Colonic mucosa (tissue), 4 donors: ENCODE data around the gene CAVIN4. TPM values are rescaled to one million over a fixed set of nuclear protein-coding genes. Genes with fewer than 3 reads are reported as not detected.

Source experiments
- DNase-seq: peaks from one replicate; pipeline ENCODE4 v3.0.0-alpha.2; 2020
- H3K27ac ChIP-seq: fragments of 200-600 bp; one replicate; pipeline ENCODE4 v1.8.0; 2021
- H3K27me3 ChIP-seq: fragments of 200-600 bp; one replicate; pipeline ENCODE4 v1.8.0; 2021
- H3K36me3 ChIP-seq: fragments of 200-600 bp; one replicate; pipeline ENCODE4 v1.8.0; 2021
- H3K4me1 ChIP-seq: fragments of 200-600 bp; one replicate; pipeline ENCODE4 v1.8.0; 2021; ENCODE audit warnings: mild to moderate bottlenecking
- H3K4me3 ChIP-seq: fragments of 200-600 bp; one replicate; pipeline ENCODE4 v1.8.0; 2021
- H3K9ac ChIP-seq, 2 donors: one replicate each; pipeline ENCODE4 v1.7.0; 2013; ENCODE audit warnings: control low read depth in 2 of 2, low read depth in 2 of 2, low read length in 2 of 2
- H3K9me3 ChIP-seq: fragments of 200-600 bp; one replicate; pipeline ENCODE4 v1.8.0; 2021
- intact Hi-C: fragments of 100-400 bp; cut with DNase I; formaldehyde crosslinking; loops from one replicate; pipeline ENCODE4 v1.14.1; 2022
- total RNA-seq, 2 donors: library from RNA; stranded (reverse); fragmentation: NEBNext Ultra II Directional in 1 of 2; extraction: Animal tissue kit (Norgen Biotek cat#: 25700) in 1 of 2; gene quantifications; one replicate each; pipeline ENCODE4 v1.2.1, GENCODE V29; 2021
- TF ChIP-seq, protein P1 (sequence below): fragments of 200-600 bp; IDR thresholded peaks from one replicate; pipeline ENCODE4 v1.8.0; 2022; ENCODE audit warnings: antibody characterized with exemption, mild to moderate bottlenecking
- donor health status: healthy.
- donor health status: DM: no; HTN: no; CAD: no.
- donor health status: DM: no; HTN: no; CAD: no.

The CAVIN4 gene
- total RNA-seq, 2 donors from 2014 or later, result 0.17 TPM; not detected in 1

DNA sequence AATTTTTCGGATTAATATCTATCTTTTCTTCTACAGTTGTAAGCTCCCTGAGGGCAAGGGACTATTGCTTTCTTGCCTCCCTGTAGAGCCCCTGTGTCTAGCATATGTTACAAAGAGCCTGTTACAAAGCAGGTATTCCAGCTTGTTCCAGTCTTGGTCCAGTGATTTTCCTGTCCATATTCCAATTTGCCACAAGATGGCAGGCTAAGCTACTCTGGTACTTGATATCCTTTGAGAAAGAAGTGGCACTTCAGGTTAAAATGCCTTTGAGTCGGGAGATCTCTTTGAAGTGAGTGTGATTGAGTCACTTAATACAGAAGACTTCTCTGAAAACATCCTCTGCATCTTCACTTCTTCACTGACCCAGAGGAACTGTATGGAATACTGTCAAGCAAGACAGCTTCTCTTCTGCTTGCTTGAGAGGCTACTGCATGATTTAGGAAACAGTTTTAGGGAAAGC, 24.5 kb downstream of the CAVIN4 start:
- Histone ChIP-seq H3K4me1 (no peaks in the 10 kb centered on the region), H3K4me3 (no peak overlapping the region), H3K9me3 (no peaks in the 10 kb centered on the region), H3K9ac (no peak overlapping the region), H3K27me3 (no peaks in the 10 kb centered on the region), H3K36me3 (no peaks in the 10 kb centered on the region), H3K27ac (no peak overlapping the region)
- DNase-seq, result peak; percentile 51
- intact Hi-C loops, result loop anchor here (5.0 kb wide), 1 partner anchor 705 kb away; no protein-coding TSS in a partner anchor
- TF ChIP-seq, protein P1, sequence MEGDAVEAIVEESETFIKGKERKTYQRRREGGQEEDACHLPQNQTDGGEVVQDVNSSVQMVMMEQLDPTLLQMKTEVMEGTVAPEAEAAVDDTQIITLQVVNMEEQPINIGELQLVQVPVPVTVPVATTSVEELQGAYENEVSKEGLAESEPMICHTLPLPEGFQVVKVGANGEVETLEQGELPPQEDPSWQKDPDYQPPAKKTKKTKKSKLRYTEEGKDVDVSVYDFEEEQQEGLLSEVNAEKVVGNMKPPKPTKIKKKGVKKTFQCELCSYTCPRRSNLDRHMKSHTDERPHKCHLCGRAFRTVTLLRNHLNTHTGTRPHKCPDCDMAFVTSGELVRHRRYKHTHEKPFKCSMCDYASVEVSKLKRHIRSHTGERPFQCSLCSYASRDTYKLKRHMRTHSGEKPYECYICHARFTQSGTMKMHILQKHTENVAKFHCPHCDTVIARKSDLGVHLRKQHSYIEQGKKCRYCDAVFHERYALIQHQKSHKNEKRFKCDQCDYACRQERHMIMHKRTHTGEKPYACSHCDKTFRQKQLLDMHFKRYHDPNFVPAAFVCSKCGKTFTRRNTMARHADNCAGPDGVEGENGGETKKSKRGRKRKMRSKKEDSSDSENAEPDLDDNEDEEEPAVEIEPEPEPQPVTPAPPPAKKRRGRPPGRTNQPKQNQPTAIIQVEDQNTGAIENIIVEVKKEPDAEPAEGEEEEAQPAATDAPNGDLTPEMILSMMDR, result peak; percentile 31

DNA sequence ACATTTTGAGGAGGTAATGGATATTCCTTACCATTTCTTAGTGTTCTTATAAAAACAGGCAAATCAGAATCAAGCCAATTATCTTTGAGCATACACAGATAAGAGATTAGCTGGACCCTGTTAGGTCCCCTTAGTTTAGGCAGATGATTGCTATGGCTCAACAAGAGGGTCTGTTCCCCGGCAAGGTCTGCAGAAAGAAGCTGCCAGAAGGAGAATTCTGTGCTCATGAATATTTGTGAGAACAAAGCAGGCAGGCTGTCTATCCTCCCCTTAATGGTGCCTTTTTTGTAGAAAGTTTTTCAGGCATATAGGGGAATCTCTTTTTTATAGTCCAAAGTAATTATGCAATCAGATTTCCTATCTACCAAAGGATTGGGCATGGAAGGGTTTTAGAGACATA, 27.5 kb downstream of the CAVIN4 start:
- intact Hi-C loops, result no loop called here
- Histone ChIP-seq H3K9me3 (no peaks in the 10 kb centered on the region), H3K27ac (no peak overlapping the region), H3K4me1 (no peaks in the 10 kb centered on the region), H3K4me3 (no peak overlapping the region), H3K27me3 (no peaks in the 10 kb centered on the region), H3K9ac (no peak overlapping the region), H3K36me3 (no peaks in the 10 kb centered on the region)
- TF ChIP-seq, protein P1, result no peak
- DNase-seq, result no peak

DNA sequence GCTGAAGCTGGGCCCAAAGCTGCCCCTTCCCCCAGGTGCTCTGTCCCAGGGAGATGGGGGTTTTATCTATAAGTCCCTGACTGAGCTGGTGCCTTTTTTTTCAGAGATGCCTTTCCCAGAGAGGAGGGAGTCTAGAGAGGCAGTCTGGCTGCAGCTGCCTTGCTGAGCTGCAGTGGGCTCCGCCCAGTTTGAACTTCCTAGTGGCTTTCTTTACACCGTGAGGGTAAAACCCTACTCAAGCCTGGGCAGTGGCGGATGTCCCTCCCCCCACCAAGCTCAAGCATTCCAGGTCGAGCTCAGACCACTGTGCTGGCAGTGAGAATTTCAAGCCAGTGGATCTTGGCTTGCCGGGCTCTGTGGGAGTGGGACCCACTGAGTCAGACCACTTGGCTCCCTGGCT, 41.3 kb downstream of the CAVIN4 start:
- Histone ChIP-seq H3K36me3 (no peaks in the 10 kb centered on the region), H3K4me3 (no peak overlapping the region), H3K9ac (no peak overlapping the region), H3K4me1 (no peaks in the 10 kb centered on the region), H3K9me3 (no peaks in the 10 kb centered on the region), H3K27ac (no peak overlapping the region), H3K27me3 (no peaks in the 10 kb centered on the region)
- intact Hi-C loops, result no loop called here
- DNase-seq, result no peak
- TF ChIP-seq, protein P1, result no peak

DNA sequence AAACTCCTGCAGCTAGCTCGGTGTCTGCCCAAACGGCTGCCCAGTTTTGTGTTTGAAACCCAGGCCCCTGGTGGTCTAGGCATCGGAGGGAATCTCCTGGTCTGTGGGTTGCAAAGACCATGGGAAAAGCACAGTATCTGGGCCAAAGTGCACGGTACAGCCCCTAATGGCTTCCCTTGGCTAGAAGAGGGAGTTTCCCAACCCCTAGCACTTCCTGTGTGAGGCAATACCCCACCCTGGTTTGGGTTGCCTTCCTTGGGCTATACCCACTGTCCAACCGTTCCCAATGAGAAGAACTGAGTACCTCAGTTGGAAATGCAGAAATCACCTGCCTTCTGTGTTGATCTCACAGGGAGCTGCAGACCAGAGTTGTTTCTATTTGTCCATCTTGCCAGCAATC, 41.8 kb downstream of the CAVIN4 start:
- Histone ChIP-seq H3K4me3 (no peak overlapping the region), H3K27me3 (no peaks in the 10 kb centered on the region), H3K4me1 (no peaks in the 10 kb centered on the region), H3K36me3 (no peaks in the 10 kb centered on the region), H3K27ac (no peak overlapping the region), H3K9me3 (no peaks in the 10 kb centered on the region), H3K9ac (no peak overlapping the region)
- TF ChIP-seq, protein P1, result no peak
- intact Hi-C loops, result no loop called here
- DNase-seq, result no peak

DNA sequence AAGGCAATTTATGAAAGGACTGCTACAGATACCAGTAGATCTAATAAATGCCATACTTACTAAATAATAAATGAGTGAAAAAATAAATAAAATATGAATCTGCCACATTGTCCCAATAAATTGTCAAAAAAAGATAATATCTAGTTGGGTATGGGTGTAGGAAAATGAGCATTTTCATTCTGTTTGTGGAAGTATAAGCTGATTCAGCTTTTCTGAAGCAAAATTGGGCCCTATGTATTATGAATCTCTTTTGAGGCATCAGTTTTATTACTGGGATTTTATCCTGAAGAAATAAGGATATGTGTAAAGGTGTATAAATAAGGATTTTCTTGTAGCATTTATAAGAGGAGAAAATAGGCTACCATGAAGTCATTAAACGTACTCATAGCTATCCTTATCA, 46.1 kb downstream of the CAVIN4 start:
- H3K27me3 ChIP-seq, result no peaks in the 10 kb centered on the region
- no peak overlapping the region for H3K9ac ChIP-seq
- H3K36me3 ChIP-seq, result no peaks in the 10 kb centered on the region
- no peak overlapping the region for H3K27ac ChIP-seq
- H3K9me3 ChIP-seq, result no peaks in the 10 kb centered on the region
- DNase-seq, result no peak
- H3K4me1 ChIP-seq, result no peaks in the 10 kb centered on the region
- TF ChIP-seq, protein P1, result no peak
- intact Hi-C loops, result no loop called here
- no peak overlapping the region for H3K4me3 ChIP-seq

DNA sequence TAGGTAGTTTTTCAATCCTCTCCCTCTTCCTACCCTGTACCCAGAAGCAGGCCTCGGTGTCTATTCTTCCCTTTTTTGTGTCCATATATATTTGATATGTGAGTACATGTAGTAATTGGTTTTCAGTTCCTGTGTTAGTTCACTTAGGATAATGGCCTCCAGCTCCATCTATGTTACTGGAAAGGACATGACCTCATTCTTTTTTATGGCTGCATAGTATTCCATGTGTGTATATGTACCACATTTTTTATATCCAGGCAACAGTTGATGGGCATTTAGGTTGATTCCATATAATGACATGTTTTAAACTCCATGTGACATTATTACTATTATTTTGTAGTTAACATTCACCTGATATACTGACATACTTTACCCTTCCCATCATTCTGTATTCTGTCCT, 49.1 kb downstream of the CAVIN4 start:
- intact Hi-C loops, result no loop called here
- Histone ChIP-seq H3K9ac (no peak overlapping the region), H3K27me3 (no peaks in the 10 kb centered on the region), H3K4me3 (no peak overlapping the region), H3K27ac (no peak overlapping the region), H3K36me3 (no peaks in the 10 kb centered on the region), H3K9me3 (no peaks in the 10 kb centered on the region), H3K4me1 (no peaks in the 10 kb centered on the region)
- DNase-seq, result no peak
- TF ChIP-seq, protein P1, result no peak
